Activated T-helper 2 cell treated with anti-CD3 and anti-CD28 coated beads, Interferon-gamma antibody, Interleukin-2, Interleukin-4, amounts not matched to agents 10 μg/mL and 5 μg/mL and 100 μg/mL, durations not matched to agents 14 hours and 24 hours and 36 hours (primary cell): Measurements from ENCODE around the gene PANK3. TPM values are rescaled to one million over a fixed set of nuclear protein-coding genes. Genes with fewer than 3 reads are reported as not detected.
"Not testable (repeated sequence)": the region's sequence is repeated elsewhere in the genome, so short reads cannot be mapped to it uniquely, and the experiment has no call there.

Experiments used
- DNase-seq: peaks from one replicate; pipeline ENCODE4 v3.0.0; 2021; ENCODE audit warnings: low spot score
- H3K27ac Mint-ChIP-seq: one replicate; pipeline ENCODE4 v1.8.0; 2021; ENCODE audit warnings: mixed read lengths
- H3K27me3 Mint-ChIP-seq: one replicate; pipeline ENCODE4 v1.8.0; 2021; ENCODE audit warnings: low read depth, mixed read lengths
- H3K36me3 Mint-ChIP-seq: one replicate; pipeline ENCODE4 v1.8.0; 2021; ENCODE audit warnings: low read depth, mixed read lengths
- H3K4me1 Mint-ChIP-seq: one replicate; pipeline ENCODE4 v1.8.0; 2021; ENCODE audit warnings: low read depth, mixed read lengths
- H3K4me3 Mint-ChIP-seq: one replicate; pipeline ENCODE4 v1.8.0; 2021; ENCODE audit warnings: low read depth, mild to moderate bottlenecking, moderate library complexity, mixed read lengths
- H3K9me3 Mint-ChIP-seq: one replicate; pipeline ENCODE4 v1.8.0; 2021; ENCODE audit warnings: mixed read lengths
- intact Hi-C: fragments of 100-400 bp; cut with micrococcal nuclease; formaldehyde crosslinking; loops from one replicate; pipeline ENCODE4 v1.15.1; 2023
- total RNA-seq: library from RNA; stranded (reverse); gene quantifications from 2 replicates; pipeline ENCODE4 v1.2.3, GENCODE V29; 2022

Gene PANK3
- total RNA-seq, 1 donor from 2014 or later: 74.5 TPM

DNA sequence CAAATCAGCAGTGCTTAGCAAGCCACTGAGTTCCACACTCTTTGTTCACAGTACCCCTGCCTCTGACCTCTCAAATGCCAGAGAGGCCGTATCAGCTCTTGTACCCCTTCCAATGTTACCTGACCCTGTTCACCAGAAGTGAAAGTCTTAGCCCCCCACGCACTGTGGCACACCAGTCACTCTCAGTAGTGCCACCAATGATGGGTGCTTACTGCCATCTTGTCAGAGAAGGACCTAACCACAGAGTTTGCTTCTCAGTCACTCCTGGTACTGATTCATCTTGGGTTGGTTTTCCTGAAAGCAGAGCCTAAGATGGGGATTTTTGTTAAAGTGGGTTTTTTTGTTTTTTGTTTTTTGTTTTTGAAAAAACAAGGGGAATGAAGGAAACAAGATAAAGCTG lies 28.8 kb upstream of the PANK3 start:
- intact Hi-C loops: loop anchor here (2.0 kb wide), 1 partner anchor 29 kb away; the partner anchor contains the start of gene PANK3
- Mint-ChIP-seq H3K27me3 (no peaks in the 10 kb centered on the region), H3K27ac (peak overlapping the region; percentile 69), H3K4me1 (peaks cover 18% of the 10 kb centered on the region), H3K4me3 (no peak overlapping the region), H3K36me3 (no peaks in the 10 kb centered on the region), H3K9me3 (no peaks in the 10 kb centered on the region)
- DNase-seq: no peak

DNA sequence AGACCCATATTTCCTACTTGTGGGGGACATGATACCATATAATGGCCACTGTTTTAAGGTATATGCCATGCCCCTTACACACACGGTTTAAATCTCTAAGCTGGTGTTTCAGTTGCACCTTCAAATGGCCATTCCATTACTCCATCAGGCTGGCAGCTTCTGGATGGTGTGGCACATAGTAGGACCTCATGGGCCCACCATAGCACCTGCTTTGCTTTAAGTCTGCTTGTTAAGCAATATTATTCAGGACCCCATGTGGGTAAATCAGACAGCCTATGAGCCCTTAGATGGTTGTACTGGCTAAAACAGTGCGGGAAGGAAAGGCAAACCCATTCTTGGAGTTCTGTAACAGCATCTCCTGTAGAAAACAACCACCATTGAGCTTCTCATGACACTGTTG lies 27.4 kb upstream of the PANK3 start:
- H3K4me3 Mint-ChIP-seq: no peak overlapping the region
- H3K27me3 Mint-ChIP-seq: no peaks in the 10 kb centered on the region
- intact Hi-C loops: no loop called here
- H3K9me3 Mint-ChIP-seq: no peaks in the 10 kb centered on the region
- no peak overlapping the region for H3K27ac Mint-ChIP-seq
- DNase-seq: no peak
- peaks cover 14% of the 10 kb centered on the region for H3K4me1 Mint-ChIP-seq
- H3K36me3 Mint-ChIP-seq: no peaks in the 10 kb centered on the region

DNA sequence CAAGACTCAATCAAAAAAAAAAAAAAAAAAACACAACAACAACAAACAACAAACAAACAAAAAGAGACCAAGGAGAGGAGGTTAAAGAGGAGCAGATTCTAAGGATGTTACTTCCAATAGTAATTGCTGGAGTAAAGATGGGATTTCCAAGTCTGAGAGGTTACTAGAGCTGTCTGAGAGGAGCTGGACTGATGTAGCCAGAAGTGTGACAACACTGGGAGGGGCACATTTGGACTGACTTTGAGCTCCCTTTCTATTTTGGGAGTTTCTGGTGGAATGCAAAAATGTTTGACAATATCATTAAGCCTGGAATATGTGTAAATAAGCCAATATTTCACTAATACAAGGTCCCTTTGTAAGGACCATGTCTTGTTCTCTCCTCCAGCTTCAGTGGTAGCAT lies 25.3 kb upstream of the PANK3 start:
- H3K36me3 Mint-ChIP-seq: no peaks in the 10 kb centered on the region
- no peaks in the 10 kb centered on the region for H3K9me3 Mint-ChIP-seq
- no peaks in the 10 kb centered on the region for H3K27me3 Mint-ChIP-seq
- intact Hi-C loops: no loop called here
- H3K4me1 Mint-ChIP-seq: peaks cover 14% of the 10 kb centered on the region
- H3K27ac Mint-ChIP-seq: no peak overlapping the region
- DNase-seq: no peak
- no peak overlapping the region for H3K4me3 Mint-ChIP-seq

DNA sequence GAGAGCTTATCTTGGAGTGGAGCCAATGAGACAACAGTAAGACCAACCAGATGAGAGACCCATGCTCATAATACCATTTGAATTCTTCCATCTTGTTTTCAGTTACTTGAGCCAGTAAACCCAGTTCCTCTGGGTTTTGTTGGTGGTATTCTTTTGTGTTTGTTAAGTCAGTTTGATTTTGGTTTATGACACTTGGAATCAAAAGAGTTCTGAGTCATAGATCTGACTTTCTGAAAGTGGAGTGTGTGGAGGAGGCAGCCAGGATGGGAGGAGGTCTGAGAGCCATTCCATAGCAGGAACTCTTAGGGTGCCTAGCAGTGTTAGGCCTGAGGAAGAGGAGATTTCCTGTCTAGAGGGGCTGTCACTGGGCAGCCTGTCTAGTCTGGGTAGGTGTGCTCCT lies 24.6 kb upstream of the PANK3 start:
- H3K27me3 Mint-ChIP-seq: no peaks in the 10 kb centered on the region
- H3K4me1 Mint-ChIP-seq: peaks cover 14% of the 10 kb centered on the region
- DNase-seq: no peak
- no peak overlapping the region for H3K27ac Mint-ChIP-seq
- H3K4me3 Mint-ChIP-seq: no peak overlapping the region
- H3K36me3 Mint-ChIP-seq: no peaks in the 10 kb centered on the region
- intact Hi-C loops: no loop called here
- no peaks in the 10 kb centered on the region for H3K9me3 Mint-ChIP-seq

DNA sequence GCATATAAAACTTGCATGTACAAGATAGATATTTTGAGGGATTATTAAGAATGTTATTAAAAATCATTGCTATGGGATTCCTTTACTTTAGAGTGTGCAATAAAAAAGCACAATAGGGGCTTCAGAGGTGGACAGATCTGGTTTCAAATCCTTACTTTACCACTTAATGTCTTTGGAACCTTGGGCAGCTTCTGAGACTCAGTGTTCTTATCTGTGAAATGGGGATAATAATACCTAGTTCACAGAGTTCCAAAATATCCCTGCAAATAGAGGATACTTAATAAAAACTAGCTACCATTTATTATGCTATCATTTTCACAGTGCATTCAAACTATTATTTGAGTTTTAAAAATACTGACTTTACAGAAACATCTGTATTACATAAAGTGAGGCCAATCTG lies 23.3 kb upstream of the PANK3 start:
- Mint-ChIP-seq H3K36me3 (no peaks in the 10 kb centered on the region), H3K27me3 (peaks cover 4% of the 10 kb centered on the region), H3K9me3 (no peaks in the 10 kb centered on the region), H3K4me1 (peaks cover 5% of the 10 kb centered on the region), H3K27ac (no peak overlapping the region), H3K4me3 (no peak overlapping the region)
- intact Hi-C loops: no loop called here
- DNase-seq: no peak

DNA sequence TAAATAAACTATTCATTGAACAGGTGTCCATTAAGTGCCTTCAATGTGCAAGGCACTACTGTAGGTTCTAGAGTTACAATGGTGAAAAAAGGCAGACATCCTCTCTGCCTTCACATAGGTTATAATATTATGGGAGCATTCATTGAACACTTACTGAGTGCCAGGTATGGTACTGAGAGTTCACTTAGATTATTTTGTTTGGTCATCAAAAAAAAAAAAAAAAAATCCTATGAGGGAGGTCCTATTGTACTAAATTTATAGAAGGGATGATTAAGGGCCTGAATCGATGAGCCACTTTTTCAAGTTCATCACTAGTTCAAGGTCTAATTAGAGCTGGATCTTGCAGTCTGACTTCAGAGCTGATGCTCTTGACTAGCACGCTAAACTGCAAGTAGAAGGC lies 22.8 kb upstream of the PANK3 start:
- intact Hi-C loops: no loop called here
- Mint-ChIP-seq H3K9me3 (no peaks in the 10 kb centered on the region), H3K27ac (no peak overlapping the region), H3K27me3 (peaks cover 7% of the 10 kb centered on the region), H3K4me1 (peaks cover 5% of the 10 kb centered on the region), H3K4me3 (no peak overlapping the region), H3K36me3 (no peaks in the 10 kb centered on the region)
- DNase-seq: no peak

DNA sequence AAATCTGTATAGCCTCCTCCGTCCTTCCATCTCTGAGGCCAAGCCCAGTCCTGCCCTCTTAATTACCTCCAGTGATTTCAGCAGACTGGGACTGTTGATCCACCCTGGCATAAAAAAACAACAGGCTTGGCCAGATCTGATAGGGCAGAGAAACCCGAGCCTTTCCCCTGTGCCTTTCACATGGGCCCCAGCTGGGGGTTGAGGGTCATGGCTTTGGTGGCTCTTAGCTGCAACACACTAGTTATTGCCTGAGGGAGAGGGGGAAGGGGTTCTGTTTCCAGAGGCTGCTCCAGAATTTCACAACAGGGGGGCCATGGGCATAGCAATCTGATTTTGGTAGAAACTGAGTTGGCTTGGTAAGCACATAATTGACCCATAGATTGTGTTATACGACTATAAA lies 21.2 kb upstream of the PANK3 start:
- H3K36me3 Mint-ChIP-seq: no peaks in the 10 kb centered on the region
- H3K4me1 Mint-ChIP-seq: peaks cover 5% of the 10 kb centered on the region
- intact Hi-C loops: no loop called here
- peaks cover 16% of the 10 kb centered on the region for H3K27me3 Mint-ChIP-seq
- H3K4me3 Mint-ChIP-seq: no peak overlapping the region
- no peak for DNase-seq
- no peaks in the 10 kb centered on the region for H3K9me3 Mint-ChIP-seq
- no peak overlapping the region for H3K27ac Mint-ChIP-seq

DNA sequence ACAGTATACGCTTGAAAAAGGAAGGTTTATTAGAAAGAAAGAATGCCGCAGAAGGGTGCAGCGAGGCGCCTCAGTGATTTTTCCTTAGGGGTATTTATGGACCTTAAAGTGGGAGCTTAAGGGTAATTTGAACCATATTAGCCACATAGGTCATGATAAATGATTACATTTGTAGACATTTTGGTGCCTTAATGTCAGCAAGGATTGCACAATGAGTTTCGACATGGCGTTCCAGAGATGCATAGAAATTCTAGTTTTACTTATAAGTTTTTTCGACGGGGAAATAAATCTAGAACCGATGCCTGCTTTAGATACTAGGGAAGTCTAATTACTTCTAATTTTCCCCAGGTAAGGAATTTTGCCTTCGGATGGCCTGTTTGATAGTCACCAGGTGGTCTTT lies 20.7 kb upstream of the PANK3 start:
- Mint-ChIP-seq H3K4me3 (no peak overlapping the region), H3K9me3 (no peaks in the 10 kb centered on the region), H3K4me1 (peaks cover 5% of the 10 kb centered on the region), H3K27ac (no peak overlapping the region), H3K36me3 (no peaks in the 10 kb centered on the region), H3K27me3 (peaks cover 20% of the 10 kb centered on the region)
- intact Hi-C loops: no loop called here
- no peak for DNase-seq

DNA sequence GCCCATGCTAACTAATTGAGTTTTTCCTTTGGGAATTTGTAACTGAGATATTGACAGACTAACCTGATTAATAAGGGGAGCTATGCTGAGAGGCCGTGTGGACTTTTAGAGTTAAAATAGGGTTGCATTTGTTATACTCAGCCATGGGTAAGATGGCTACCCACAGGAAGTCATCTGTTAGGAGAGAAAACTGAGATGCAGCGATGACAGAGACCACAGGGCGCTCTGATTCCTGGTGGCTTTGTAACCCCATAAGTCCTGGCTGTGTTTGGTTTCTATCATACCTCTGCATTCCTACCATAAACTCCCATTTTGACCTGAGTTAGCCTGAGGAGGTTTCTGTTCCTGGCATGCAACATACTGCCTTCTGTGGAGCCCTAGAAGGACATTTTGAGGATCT lies 19.5 kb upstream of the PANK3 start:
- Mint-ChIP-seq H3K27me3 (peaks cover 32% of the 10 kb centered on the region), H3K4me3 (no peak overlapping the region), H3K9me3 (no peaks in the 10 kb centered on the region), H3K4me1 (peaks cover 2% of the 10 kb centered on the region), H3K27ac (no peak overlapping the region), H3K36me3 (no peaks in the 10 kb centered on the region)
- intact Hi-C loops: no loop called here
- no peak for DNase-seq

DNA sequence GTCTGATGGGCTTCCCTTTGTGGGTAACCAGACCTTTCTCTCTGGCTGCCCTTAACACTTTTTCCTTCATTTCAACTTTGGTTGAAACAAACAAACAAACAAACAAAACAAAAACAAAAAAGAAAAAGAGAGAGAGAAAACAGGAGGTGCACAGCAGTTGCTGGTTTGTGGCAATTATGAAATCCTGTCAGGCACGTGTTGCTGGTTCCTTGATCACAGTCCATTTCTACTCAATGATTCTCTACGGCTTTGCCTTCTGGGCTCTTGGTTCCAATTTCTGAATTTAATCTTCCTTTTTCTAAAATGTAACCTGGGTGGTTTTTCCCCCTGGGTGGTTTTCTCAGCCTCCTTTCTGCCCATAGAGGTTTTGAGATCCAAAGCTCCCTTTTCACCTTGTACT lies 17.8 kb upstream of the PANK3 start:
- no peaks in the 10 kb centered on the region for H3K9me3 Mint-ChIP-seq
- H3K4me3 Mint-ChIP-seq: no peak overlapping the region
- no peak for DNase-seq
- peaks cover 32% of the 10 kb centered on the region for H3K27me3 Mint-ChIP-seq
- intact Hi-C loops: no loop called here
- H3K27ac Mint-ChIP-seq: no peak overlapping the region
- peaks cover 2% of the 10 kb centered on the region for H3K4me1 Mint-ChIP-seq
- H3K36me3 Mint-ChIP-seq: no peaks in the 10 kb centered on the region

DNA sequence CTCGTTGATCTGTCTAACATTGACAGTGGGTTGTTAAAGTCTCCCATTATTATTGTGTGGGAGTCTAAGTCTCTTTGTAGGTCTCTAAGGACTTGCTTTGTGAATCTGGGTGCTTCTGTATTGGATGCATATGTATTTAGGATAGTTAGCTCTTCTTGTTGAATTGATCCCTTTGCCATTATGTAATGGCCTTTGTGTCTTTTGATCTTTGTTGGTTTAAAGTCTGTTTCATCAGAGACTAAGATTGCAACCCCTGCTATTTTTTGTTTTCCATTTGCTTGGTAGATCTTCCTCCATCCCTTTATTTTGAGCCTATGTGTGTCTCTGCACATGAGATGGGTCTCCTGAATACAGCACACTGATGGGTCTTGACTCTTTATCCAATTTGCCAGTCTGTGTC lies 17.0 kb upstream of the PANK3 start:
- H3K36me3 Mint-ChIP-seq, H3K4me1 Mint-ChIP-seq, intact Hi-C loops, H3K9me3 Mint-ChIP-seq, H3K4me3 Mint-ChIP-seq, DNase-seq, H3K27ac Mint-ChIP-seq: not testable (repeated sequence)
- H3K27me3 Mint-ChIP-seq: peaks cover 32% of the 10 kb centered on the region

DNA sequence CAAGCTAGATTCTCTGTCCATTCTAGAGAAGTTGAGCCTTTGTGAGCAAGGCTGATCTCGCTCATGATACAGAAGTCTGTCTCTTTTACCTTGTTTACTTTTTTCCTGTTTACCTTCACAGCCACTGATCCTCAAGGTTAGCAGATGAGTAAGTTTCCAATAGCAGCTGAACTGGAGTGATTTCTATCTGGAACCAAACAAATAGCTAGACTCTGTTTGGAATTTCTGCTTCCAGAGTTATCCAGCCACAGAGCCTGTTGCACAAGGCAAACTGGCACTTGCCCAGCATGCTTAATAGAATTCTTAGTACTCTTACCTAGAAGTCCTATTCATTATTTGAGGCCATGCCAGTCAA lies 12.8 kb upstream of the PANK3 start:
- no peak for DNase-seq
- no peaks in the 10 kb centered on the region for H3K36me3 Mint-ChIP-seq
- no peaks in the 10 kb centered on the region for H3K9me3 Mint-ChIP-seq
- peaks cover 25% of the 10 kb centered on the region for H3K27me3 Mint-ChIP-seq
- H3K4me3 Mint-ChIP-seq: no peak overlapping the region
- intact Hi-C loops: no loop called here
- no peak overlapping the region for H3K27ac Mint-ChIP-seq
- no peaks in the 10 kb centered on the region for H3K4me1 Mint-ChIP-seq

DNA sequence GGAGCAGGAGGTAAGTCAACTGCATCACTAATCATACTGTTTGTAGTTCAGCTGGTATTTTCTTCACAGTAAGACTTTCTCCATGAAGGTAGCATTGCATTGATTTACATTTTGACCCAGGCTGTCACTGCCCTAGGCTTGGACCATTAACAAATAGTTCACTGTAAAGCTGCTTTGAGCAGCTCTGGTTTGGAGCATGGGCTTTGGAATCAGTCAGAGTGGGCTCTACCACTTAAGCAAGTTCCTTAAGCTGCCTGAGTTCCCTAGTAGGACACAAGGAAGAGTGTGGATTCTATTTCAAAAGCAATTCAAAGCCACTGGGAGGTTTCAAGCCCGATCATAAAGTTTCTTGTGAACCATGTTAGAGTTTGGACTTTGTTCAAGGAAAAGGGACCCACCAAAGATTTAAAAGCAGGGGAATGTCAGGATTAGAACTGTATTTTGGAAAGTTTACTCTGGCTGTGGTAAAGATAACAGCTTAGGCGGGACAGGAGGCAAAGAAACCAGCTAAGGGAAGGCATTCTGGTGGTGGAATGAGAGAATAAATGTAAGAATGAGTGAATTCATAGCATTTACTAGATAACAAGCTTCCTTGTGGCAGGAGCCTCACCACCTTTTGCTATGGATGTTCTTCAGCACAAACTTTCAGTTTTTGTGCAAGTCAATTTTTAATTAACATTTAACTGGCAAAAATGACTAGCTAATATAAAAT lies 12.3 kb upstream of the PANK3 start:
- Mint-ChIP-seq H3K4me1 (no peaks in the 10 kb centered on the region), H3K27me3 (peaks cover 27% of the 10 kb centered on the region), H3K27ac (no peak overlapping the region), H3K9me3 (no peaks in the 10 kb centered on the region), H3K4me3 (no peak overlapping the region), H3K36me3 (no peaks in the 10 kb centered on the region)
- intact Hi-C loops: no loop called here
- no peak for DNase-seq

DNA sequence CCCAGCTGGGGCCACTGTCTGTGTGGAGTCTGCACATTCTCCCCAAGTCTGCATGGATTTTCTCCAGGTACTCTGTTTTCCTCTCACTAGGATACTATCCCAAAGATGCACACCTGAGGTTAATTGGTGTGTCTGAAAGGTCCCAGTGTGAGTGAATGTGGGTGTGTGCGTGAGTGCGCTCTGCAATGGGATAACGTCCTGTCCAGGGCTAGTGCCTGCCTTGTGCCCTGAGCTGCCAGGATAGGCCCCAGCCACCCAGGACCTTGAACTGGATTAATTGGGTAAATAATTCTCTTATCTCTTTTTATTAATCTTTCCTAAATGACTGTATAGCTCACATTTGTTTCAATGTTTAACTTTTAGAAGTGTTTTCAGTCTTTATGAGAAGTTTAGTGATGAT lies 11.5 kb upstream of the PANK3 start:
- peaks cover 28% of the 10 kb centered on the region for H3K27me3 Mint-ChIP-seq
- H3K27ac Mint-ChIP-seq: no peak overlapping the region
- no peaks in the 10 kb centered on the region for H3K9me3 Mint-ChIP-seq
- no peak overlapping the region for H3K4me3 Mint-ChIP-seq
- no peak for DNase-seq
- no peaks in the 10 kb centered on the region for H3K4me1 Mint-ChIP-seq
- H3K36me3 Mint-ChIP-seq: no peaks in the 10 kb centered on the region
- intact Hi-C loops: no loop called here
